Panc1 (cell line): ENCODE results near the gene TBC1D21. TPM values are rescaled to one million over a fixed set of nuclear protein-coding genes. Genes with fewer than 3 reads are reported as not detected.
"Not testable (repeated sequence)": the region's sequence is repeated elsewhere in the genome, so short reads cannot be mapped to it uniquely, and the experiment has no call there.

Source experiments
- ATAC-seq: fragments of 200-7000 bp; cut with Tn5 transposase; 2 replicates; pipeline ENCODE4 v1.9.1; 2020; ENCODE audit warnings: mild to moderate bottlenecking, moderate library complexity
- BruUV-seq: library from RNA; stranded (reverse); fragments of 400-500 nt; replicated peaks from 2 replicates; lab custom pipeline; 2021; lab: Mats Ljungman, UMichigan
- CTCF ChIA-PET: fragments of 300-600 bp; sonication (Branson Sonifier 250); formaldehyde crosslinking; loops from one replicate; lab custom pipeline; 2022; ENCODE audit warnings: antibody characterized with exemption; lab: Charles Lee
- POLR2A ChIA-PET: fragments of 300-600 bp; sonication (Branson Sonifier 250); formaldehyde crosslinking; loops from one replicate; lab custom pipeline; 2022; ENCODE audit warnings: antibody characterized with exemption; lab: Charles Lee
- DNase-seq: peaks from one replicate; pipeline ENCODE4 v3.0.0-alpha.2; 2010; ENCODE audit warnings: low read depth, low spot score
- H3K27ac ChIP-seq: 2 replicates; pipeline ENCODE4 v1.5.1; 2011; ENCODE audit warnings: mild to moderate bottlenecking, low read length, inconsistent platforms
- H3K27me3 ChIP-seq: fragments of 200-500 bp; sonication (Bioruptor generic); 2 replicates; pipeline ENCODE4 v1.6.0; 2014; ENCODE audit warnings: low read length, inconsistent platforms; ENCODE audit not compliant: control insufficient read depth, insufficient read depth
- H3K36me3 ChIP-seq: fragments of 200-500 bp; sonication (Bioruptor generic); 2 replicates; pipeline ENCODE4 v1.5.1; 2014; ENCODE audit warnings: inconsistent platforms, mild to moderate bottlenecking, low read length, moderate library complexity; ENCODE audit not compliant: control insufficient read depth, insufficient read depth
- H3K4me1 ChIP-seq: 2 replicates; pipeline ENCODE4 v1.5.1; 2011; ENCODE audit warnings: inconsistent platforms, mild to moderate bottlenecking, low read length, moderate library complexity; ENCODE audit not compliant: control insufficient read depth, insufficient read depth
- H3K4me3 ChIP-seq, 2 experiments: 2 replicates each; pipeline ENCODE4 v1.5.1; 2011 to 2012; ENCODE audit warnings: low read depth in 2 of 2, low read length in 2 of 2, mild to moderate bottlenecking in 2 of 2, inconsistent platforms in 1 of 2, moderate library complexity in 1 of 2
- H3K9me3 ChIP-seq: fragments of 200-500 bp; sonication (Bioruptor generic); 2 replicates; pipeline ENCODE4 v1.5.1; 2014; ENCODE audit warnings: low read depth, mild to moderate bottlenecking, inconsistent platforms, low read length, moderate library complexity; ENCODE audit not compliant: control insufficient read depth, insufficient read depth
- CTCF ChIP-seq: fragments of 450-650 bp; IDR thresholded peaks from 2 replicates; pipeline ENCODE4 v1.5.1; 2017; ENCODE audit warnings: mild to moderate bottlenecking
- POLR2AphosphoS5 ChIP-seq: IDR thresholded peaks from 2 replicates; pipeline ENCODE4 v1.6.1; 2012; ENCODE audit warnings: mild to moderate bottlenecking, low read depth, low read length, moderate library complexity
- REST ChIP-seq, 2 experiments: IDR thresholded peaks; 2 replicates each; pipeline ENCODE4 v1.6.1; 2011 to 2012; ENCODE audit warnings: low read depth in 2 of 2, control low read depth in 1 of 2, low read length in 1 of 2, mild to moderate bottlenecking in 1 of 2, moderate library complexity in 1 of 2; ENCODE audit not compliant: insufficient read depth in 1 of 2
- SIN3A ChIP-seq: IDR thresholded peaks from 2 replicates; pipeline ENCODE4 v1.6.1; 2012; ENCODE audit warnings: low read depth, mild to moderate bottlenecking, low read length, moderate library complexity, borderline replicate concordance; ENCODE audit not compliant: insufficient read depth
- TCF7L2 ChIP-seq: IDR thresholded peaks from 2 replicates; pipeline ENCODE4 v1.6.1; 2011; ENCODE audit warnings: mild to moderate bottlenecking, low read depth, low read length, inconsistent platforms
- in situ Hi-C: cut with HindIII; loops from 2 replicates; pipeline ENCODE4 v1.10.0; 2016; ENCODE audit warnings: low sequenced_read_pairs, low pct_unique_long_range_greater_than_20kb
- intact Hi-C: fragments of 100-400 bp; cut with micrococcal nuclease; formaldehyde crosslinking; loops from one replicate; pipeline ENCODE4 v1.10.0; 2022; ENCODE audit not compliant: unreplicated experiment
- total RNA-seq: library from RNA; stranded (reverse); gene quantifications from one replicate; pipeline ENCODE4 v1.2.1, GENCODE V29; 2021; ENCODE audit not compliant: unreplicated experiment

Gene TBC1D21
- total RNA-seq, 1 experiment from 2014 or later = not detected

GRCh38 chr15:73937726-73938125 is 64.4 kb downstream of the TBC1D21 start:
- H3K9me3 ChIP-seq = no peaks in the 10 kb centered on the region
- in situ Hi-C loops = no loop called here
- H3K27me3 ChIP-seq = no peaks in the 10 kb centered on the region
- no peak overlapping the region for H3K27ac ChIP-seq
- ChIA-PET CTCF (no interaction called here), POLR2A (no interaction called here)
- H3K4me3 ChIP-seq = no peak overlapping the region
- ATAC-seq (no peak), DNase-seq (no peak)
- H3K36me3 ChIP-seq = no peaks in the 10 kb centered on the region
- BruUV-seq = no TSS peak
- intact Hi-C loops = no loop called here
- H3K4me1 ChIP-seq = no peaks in the 10 kb centered on the region
- TF ChIP-seq POLR2AphosphoS5 = no peak
- TF ChIP-seq TCF7L2 = no peak
- no peak for TF ChIP-seq CTCF
- no peak for TF ChIP-seq REST (IDR thresholded peaks at IDR 0.05; ENCODE audit: insufficient read depth in 1 of 2, low read depth in 2 of 2, low read length in 1 of 2)
- no peak for TF ChIP-seq SIN3A

GRCh38 chr15:73938516-73938915 is 65.2 kb downstream of the TBC1D21 start:
- POLR2A ChIA-PET, H3K4me3 ChIP-seq, CTCF ChIA-PET, in situ Hi-C loops, H3K9me3 ChIP-seq, intact Hi-C loops, DNase-seq, H3K36me3 ChIP-seq, H3K4me1 ChIP-seq, H3K27ac ChIP-seq, BruUV-seq, ATAC-seq, H3K27me3 ChIP-seq: not testable (repeated sequence)

Other genes with a start within 250 kb of the TBC1D21 start
- 151 TPM for gene NPTN, start 240.2 kb upstream of the TBC1D21 start, total RNA-seq
- 99.1 TPM for gene CD276, start 189.2 kb upstream of the TBC1D21 start, total RNA-seq
- gene INSYN1, start 120.2 kb upstream of the TBC1D21 start, total RNA-seq = 2.6 TPM
- 18.6 TPM for gene LOXL1, start 52.9 kb downstream of the TBC1D21 start, total RNA-seq
- gene STOML1, start 118.7 kb downstream of the TBC1D21 start, total RNA-seq = 6.9 TPM
- 52.2 TPM for gene PML, start 121.2 kb downstream of the TBC1D21 start, total RNA-seq
- gene GOLGA6A, start 209.0 kb downstream of the TBC1D21 start, total RNA-seq = 0.05 TPM